Panc1 (cell line): ENCODE measurements around the gene GGN. TPM values are rescaled to one million over a fixed set of nuclear protein-coding genes. Genes with fewer than 3 reads are reported as not detected.

ENCODE experiments used
- ATAC-seq: fragments of 200-7000 bp; cut with Tn5 transposase; 2 replicates; pipeline ENCODE4 v1.9.1; 2020; ENCODE audit warnings: mild to moderate bottlenecking, moderate library complexity
- BruUV-seq: library from RNA; stranded (reverse); fragments of 400-500 nt; replicated peaks from 2 replicates; lab custom pipeline; 2021; lab: Mats Ljungman, UMichigan
- CTCF ChIA-PET: fragments of 300-600 bp; sonication (Branson Sonifier 250); formaldehyde crosslinking; loops from one replicate; lab custom pipeline; 2022; ENCODE audit warnings: antibody characterized with exemption; lab: Charles Lee
- POLR2A ChIA-PET: fragments of 300-600 bp; sonication (Branson Sonifier 250); formaldehyde crosslinking; loops from one replicate; lab custom pipeline; 2022; ENCODE audit warnings: antibody characterized with exemption; lab: Charles Lee
- DNase-seq: peaks from one replicate; pipeline ENCODE4 v3.0.0-alpha.2; 2010; ENCODE audit warnings: low read depth, low spot score
- H3K27ac ChIP-seq: 2 replicates; pipeline ENCODE4 v1.5.1; 2011; ENCODE audit warnings: mild to moderate bottlenecking, low read length, inconsistent platforms
- H3K27me3 ChIP-seq: fragments of 200-500 bp; sonication (Bioruptor generic); 2 replicates; pipeline ENCODE4 v1.6.0; 2014; ENCODE audit warnings: low read length, inconsistent platforms; ENCODE audit not compliant: control insufficient read depth, insufficient read depth
- H3K36me3 ChIP-seq: fragments of 200-500 bp; sonication (Bioruptor generic); 2 replicates; pipeline ENCODE4 v1.5.1; 2014; ENCODE audit warnings: inconsistent platforms, mild to moderate bottlenecking, low read length, moderate library complexity; ENCODE audit not compliant: control insufficient read depth, insufficient read depth
- H3K4me1 ChIP-seq: 2 replicates; pipeline ENCODE4 v1.5.1; 2011; ENCODE audit warnings: inconsistent platforms, mild to moderate bottlenecking, low read length, moderate library complexity; ENCODE audit not compliant: control insufficient read depth, insufficient read depth
- H3K4me3 ChIP-seq, 2 experiments: 2 replicates each; pipeline ENCODE4 v1.5.1; 2011 to 2012; ENCODE audit warnings: low read depth in 2 of 2, low read length in 2 of 2, mild to moderate bottlenecking in 2 of 2, inconsistent platforms in 1 of 2, moderate library complexity in 1 of 2
- H3K9me3 ChIP-seq: fragments of 200-500 bp; sonication (Bioruptor generic); 2 replicates; pipeline ENCODE4 v1.5.1; 2014; ENCODE audit warnings: low read depth, mild to moderate bottlenecking, inconsistent platforms, low read length, moderate library complexity; ENCODE audit not compliant: control insufficient read depth, insufficient read depth
- POLR2AphosphoS5 ChIP-seq: IDR thresholded peaks from 2 replicates; pipeline ENCODE4 v1.6.1; 2012; ENCODE audit warnings: mild to moderate bottlenecking, low read depth, low read length, moderate library complexity
- SIN3A ChIP-seq: IDR thresholded peaks from 2 replicates; pipeline ENCODE4 v1.6.1; 2012; ENCODE audit warnings: low read depth, mild to moderate bottlenecking, low read length, moderate library complexity, borderline replicate concordance; ENCODE audit not compliant: insufficient read depth
- TCF7L2 ChIP-seq: IDR thresholded peaks from 2 replicates; pipeline ENCODE4 v1.6.1; 2011; ENCODE audit warnings: mild to moderate bottlenecking, low read depth, low read length, inconsistent platforms
- in situ Hi-C: cut with HindIII; loops from 2 replicates; pipeline ENCODE4 v1.10.0; 2016; ENCODE audit warnings: low sequenced_read_pairs, low pct_unique_long_range_greater_than_20kb
- intact Hi-C: fragments of 100-400 bp; cut with micrococcal nuclease; formaldehyde crosslinking; loops from one replicate; pipeline ENCODE4 v1.10.0; 2022; ENCODE audit not compliant: unreplicated experiment
- total RNA-seq: library from RNA; stranded (reverse); gene quantifications from one replicate; pipeline ENCODE4 v1.2.1, GENCODE V29; 2021; ENCODE audit not compliant: unreplicated experiment
- TF ChIP-seq, protein P1 (sequence below), 2 experiments: IDR thresholded peaks; 2 replicates each; pipeline ENCODE4 v1.6.1; 2011 to 2012; ENCODE audit warnings: low read depth in 2 of 2, control low read depth in 1 of 2, low read length in 1 of 2, mild to moderate bottlenecking in 1 of 2, moderate library complexity in 1 of 2; ENCODE audit not compliant: insufficient read depth in 1 of 2
- TF ChIP-seq, protein P2 (sequence below): fragments of 450-650 bp; IDR thresholded peaks from 2 replicates; pipeline ENCODE4 v1.5.1; 2017; ENCODE audit warnings: mild to moderate bottlenecking

GGN gene
- total RNA-seq, 1 experiment from 2014 or later = 1.4 TPM

DNA sequence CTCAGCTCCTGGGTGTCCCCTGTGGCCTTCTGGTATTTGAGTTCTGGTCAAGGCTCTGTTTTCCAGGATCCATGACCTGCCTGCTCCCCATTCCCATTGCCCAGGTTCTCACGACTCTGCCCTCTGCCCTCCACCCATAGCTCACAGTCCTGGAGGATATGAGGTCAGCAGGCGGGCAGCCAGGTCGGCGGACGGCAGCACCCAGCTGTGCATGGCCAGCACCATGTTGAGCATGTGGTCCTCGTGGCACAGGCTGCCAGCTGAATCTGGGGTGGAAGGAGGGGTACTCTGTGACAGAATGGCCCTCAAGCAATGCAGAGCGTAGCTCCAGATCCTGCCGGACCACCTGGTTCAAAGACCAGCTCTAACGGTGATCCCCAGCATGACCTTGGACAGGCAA lies 33.1 kb upstream of the GGN start:
- in situ Hi-C loops = no loop called here
- no peak overlapping the region for H3K27ac ChIP-seq
- no peak overlapping the region for H3K4me3 ChIP-seq
- ATAC-seq (no peak), DNase-seq (no peak)
- intact Hi-C loops = no loop called here
- no peaks in the 10 kb centered on the region for H3K9me3 ChIP-seq
- H3K36me3 ChIP-seq = no peaks in the 10 kb centered on the region
- no TSS peak for BruUV-seq
- ChIA-PET POLR2A (no interaction called here), CTCF (interaction anchor here (0.6 to 1.0 kb wide), 2 partner anchors 58 to 180 kb away, joined by 3 to 4 read pairs; no protein-coding TSS in a partner anchor)
- TF ChIP-seq POLR2AphosphoS5 (no peak), TCF7L2 (no peak), SIN3A (no peak)
- TF ChIP-seq, protein P1, sequence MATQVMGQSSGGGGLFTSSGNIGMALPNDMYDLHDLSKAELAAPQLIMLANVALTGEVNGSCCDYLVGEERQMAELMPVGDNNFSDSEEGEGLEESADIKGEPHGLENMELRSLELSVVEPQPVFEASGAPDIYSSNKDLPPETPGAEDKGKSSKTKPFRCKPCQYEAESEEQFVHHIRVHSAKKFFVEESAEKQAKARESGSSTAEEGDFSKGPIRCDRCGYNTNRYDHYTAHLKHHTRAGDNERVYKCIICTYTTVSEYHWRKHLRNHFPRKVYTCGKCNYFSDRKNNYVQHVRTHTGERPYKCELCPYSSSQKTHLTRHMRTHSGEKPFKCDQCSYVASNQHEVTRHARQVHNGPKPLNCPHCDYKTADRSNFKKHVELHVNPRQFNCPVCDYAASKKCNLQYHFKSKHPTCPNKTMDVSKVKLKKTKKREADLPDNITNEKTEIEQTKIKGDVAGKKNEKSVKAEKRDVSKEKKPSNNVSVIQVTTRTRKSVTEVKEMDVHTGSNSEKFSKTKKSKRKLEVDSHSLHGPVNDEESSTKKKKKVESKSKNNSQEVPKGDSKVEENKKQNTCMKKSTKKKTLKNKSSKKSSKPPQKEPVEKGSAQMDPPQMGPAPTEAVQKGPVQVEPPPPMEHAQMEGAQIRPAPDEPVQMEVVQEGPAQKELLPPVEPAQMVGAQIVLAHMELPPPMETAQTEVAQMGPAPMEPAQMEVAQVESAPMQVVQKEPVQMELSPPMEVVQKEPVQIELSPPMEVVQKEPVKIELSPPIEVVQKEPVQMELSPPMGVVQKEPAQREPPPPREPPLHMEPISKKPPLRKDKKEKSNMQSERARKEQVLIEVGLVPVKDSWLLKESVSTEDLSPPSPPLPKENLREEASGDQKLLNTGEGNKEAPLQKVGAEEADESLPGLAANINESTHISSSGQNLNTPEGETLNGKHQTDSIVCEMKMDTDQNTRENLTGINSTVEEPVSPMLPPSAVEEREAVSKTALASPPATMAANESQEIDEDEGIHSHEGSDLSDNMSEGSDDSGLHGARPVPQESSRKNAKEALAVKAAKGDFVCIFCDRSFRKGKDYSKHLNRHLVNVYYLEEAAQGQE (IDR thresholded peaks at IDR 0.05; ENCODE audit: insufficient read depth in 1 of 2, low read depth in 2 of 2, low read length in 1 of 2) = no peak
- TF ChIP-seq, protein P2, sequence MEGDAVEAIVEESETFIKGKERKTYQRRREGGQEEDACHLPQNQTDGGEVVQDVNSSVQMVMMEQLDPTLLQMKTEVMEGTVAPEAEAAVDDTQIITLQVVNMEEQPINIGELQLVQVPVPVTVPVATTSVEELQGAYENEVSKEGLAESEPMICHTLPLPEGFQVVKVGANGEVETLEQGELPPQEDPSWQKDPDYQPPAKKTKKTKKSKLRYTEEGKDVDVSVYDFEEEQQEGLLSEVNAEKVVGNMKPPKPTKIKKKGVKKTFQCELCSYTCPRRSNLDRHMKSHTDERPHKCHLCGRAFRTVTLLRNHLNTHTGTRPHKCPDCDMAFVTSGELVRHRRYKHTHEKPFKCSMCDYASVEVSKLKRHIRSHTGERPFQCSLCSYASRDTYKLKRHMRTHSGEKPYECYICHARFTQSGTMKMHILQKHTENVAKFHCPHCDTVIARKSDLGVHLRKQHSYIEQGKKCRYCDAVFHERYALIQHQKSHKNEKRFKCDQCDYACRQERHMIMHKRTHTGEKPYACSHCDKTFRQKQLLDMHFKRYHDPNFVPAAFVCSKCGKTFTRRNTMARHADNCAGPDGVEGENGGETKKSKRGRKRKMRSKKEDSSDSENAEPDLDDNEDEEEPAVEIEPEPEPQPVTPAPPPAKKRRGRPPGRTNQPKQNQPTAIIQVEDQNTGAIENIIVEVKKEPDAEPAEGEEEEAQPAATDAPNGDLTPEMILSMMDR = no peak
- no peaks in the 10 kb centered on the region for H3K27me3 ChIP-seq
- H3K4me1 ChIP-seq = no peaks in the 10 kb centered on the region

DNA sequence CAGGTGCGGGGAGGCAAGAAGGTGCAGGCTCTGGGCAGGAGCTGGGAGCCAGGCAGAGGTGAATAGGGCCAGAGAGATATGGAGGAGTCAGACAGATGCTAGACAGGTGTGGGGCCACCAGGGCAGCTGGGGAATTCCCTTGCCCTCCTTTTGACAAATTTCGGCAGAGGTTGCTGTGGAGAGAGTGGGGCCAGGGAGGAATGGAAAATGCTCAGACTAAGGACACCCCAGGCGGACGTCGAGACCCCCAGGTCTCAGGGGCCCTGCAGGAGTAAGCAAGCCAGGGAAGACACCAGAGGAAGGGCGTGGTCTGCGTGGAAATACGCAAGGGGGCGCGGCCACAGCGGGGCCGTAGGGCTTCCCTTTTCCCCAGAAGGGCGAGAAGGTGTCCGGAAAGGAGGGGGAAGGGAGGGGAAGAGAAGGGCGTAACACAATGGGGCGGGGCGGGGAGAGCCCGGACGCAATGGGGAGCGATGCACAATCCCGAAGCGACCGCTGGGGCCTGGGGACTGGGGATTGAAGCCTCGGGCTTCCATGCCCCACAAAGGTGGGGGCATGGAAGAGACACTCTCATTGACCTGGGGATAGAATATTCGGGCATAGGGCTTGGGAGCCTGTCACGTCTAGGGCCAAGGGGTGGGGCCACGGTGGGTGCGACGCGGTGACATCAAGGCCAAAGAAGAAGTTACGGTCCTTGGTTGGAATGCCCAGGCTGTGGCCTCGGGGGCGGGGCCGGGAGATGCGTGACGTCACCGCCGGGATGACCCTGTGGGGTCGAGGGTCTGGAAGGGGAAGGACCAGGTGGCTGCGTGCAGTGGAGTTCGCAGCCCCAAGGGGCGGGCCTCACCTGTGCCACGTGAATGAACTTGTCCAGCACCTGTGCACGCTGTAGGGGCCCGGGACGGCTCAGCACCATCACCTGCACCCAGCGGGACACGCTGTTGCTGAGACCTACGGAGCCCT lies 30.0 kb upstream of the GGN start:
- Histone ChIP-seq H3K4me1 (no peaks in the 10 kb centered on the region), H3K9me3 (no peaks in the 10 kb centered on the region), H3K27me3 (no peaks in the 10 kb centered on the region), H3K36me3 (no peaks in the 10 kb centered on the region), H3K4me3 (peak overlapping the region; percentile 25 to 51), H3K27ac (no peak overlapping the region)
- ChIA-PET CTCF (interaction anchor here (0.6 to 1.5 kb wide), 2 partner anchors 15 to 60 kb away, joined by 3 to 4 read pairs; partner anchors contain the start of gene FAM98C), POLR2A (no interaction called here)
- DNase-seq (no peak), ATAC-seq (peak; percentile 66)
- in situ Hi-C loops = no loop called here
- BruUV-seq = no TSS peak
- intact Hi-C loops = no loop called here
- TF ChIP-seq TCF7L2 = peak; percentile 67; the same call in 1 of the 2 replicates
- TF ChIP-seq, protein P2 = no peak
- TF ChIP-seq, protein P1 (IDR thresholded peaks at IDR 0.05; ENCODE audit: insufficient read depth in 1 of 2, low read depth in 2 of 2, low read length in 1 of 2) = no peak
- TF ChIP-seq POLR2AphosphoS5 = no peak
- no peak for TF ChIP-seq SIN3A
